Glomerular visceral epithelial cell (primary cell): ENCODE measurements around the gene RABAC1.
"Not testable (repeated sequence)": the region's sequence is repeated elsewhere in the genome, so short reads cannot be mapped to it uniquely, and the experiment has no call there.

Experiments used
- DNase-seq: peaks from one replicate; pipeline ENCODE4 v3.0.0-alpha.2; 2016; ENCODE audit errors: extremely low spot score

RABAC1 gene

GRCh38 chr19:41959056-41960053, at the start of gene RABAC1:
Gene RABAC1, minus strand, starts transcription at chr19:41959321. Its CDS starts 29 bp downstream, at chr19:41959292.
- DNase-seq, result peak; percentile 90

DNA sequence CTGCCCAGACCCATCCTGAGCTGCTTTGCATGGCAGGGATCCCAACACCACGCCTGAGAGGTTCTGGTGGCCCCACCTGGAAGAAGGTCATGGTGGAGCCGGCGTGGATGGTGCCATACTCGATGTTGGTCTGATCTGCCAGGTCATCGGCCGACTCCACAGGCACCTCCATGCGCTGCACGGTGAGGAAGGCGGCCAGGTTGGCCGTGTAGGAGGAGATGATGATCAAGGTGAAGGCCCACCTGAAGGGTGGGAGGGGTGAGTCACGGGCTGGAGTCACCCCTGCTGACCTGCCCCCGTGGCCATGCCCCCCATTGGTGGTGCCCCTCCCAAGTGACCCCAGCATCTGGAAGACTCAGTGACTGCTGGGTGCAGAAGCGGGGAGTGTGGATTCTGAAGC, 47.4 kb upstream of the RABAC1 start:
- DNase-seq, result no peak

DNA sequence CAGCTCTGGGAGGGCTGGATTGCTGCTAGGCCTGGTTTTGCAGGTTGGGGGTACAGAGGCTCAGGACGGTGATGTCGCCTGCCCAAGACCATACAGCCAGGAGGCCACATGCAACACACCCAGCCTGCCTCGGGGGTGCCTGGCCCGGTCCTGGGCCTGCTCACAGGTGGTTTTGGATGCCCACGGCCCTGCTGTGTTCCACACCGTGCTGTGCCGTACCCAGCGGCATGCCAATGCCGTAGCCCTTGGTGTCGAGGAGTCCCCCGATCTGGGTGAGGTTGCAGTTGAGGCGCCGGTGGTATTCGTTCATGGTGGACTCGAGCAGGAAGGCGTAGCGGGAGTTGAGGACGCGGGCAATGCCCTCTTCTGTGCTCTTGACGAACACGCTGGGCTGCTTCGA, 46.4 kb upstream of the RABAC1 start:
- no peak for DNase-seq

- no peak for DNase-seq
Observed at GRCh38 chr19:42003506-42004294, 44.6 kb upstream of the RABAC1 start.

DNA sequence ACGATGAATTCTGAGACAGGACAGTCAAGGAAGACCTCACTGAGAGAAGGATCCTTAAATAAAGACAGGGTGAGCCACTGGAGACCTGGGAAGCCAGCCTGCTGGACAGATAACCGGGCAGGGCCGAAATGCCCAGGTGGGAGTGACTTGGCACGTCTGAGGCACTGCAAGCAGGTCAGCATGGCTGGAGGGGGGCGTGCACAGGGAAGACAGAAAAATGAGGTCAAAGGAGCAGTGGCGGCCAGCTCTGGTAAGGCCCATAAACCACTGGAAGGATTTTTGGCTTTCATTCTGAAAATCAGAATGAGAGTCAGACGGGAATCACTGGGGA, 40.7 kb upstream of the RABAC1 start:
- DNase-seq, result no peak

DNA sequence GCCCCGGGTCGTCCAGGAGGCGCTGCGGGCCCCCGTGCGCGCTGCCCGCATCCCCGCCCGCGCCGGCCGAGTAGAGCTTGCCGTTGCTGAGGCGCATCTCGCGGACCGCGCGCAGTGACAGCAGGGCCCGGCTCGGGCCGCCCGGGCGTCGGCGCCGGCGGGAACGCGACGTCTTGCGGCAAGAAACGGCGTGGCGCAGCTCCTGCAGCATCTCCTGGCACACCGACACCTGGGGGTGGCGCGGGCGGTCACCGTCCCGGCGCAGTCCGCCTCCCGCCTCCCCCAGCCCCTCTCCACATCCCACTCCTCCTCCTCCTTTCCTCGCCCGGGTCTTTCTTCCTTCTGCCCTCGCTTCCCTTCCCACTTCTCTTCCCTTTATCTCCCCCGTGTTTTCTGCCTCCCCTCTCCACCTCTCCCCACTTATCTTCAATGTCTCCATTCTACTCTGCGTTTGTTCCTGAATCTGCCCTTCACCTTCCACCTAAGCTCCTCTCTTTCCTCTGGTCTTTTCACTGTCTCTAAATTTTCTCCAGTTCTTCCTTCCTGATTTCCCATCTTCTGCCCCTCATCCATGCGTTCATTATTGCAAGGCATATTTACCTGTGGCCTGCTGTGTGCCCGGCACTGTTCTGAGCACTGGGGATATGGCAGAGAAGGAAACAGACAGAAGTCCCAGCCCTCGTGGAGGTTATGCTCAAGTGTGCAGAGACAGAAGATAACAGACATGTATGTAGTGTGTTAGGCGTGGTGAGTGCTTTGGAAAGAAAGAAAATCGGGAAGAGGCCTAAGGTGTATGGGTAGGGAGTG, 40.2 kb upstream of the RABAC1 start:
- DNase-seq, result no peak

DNA sequence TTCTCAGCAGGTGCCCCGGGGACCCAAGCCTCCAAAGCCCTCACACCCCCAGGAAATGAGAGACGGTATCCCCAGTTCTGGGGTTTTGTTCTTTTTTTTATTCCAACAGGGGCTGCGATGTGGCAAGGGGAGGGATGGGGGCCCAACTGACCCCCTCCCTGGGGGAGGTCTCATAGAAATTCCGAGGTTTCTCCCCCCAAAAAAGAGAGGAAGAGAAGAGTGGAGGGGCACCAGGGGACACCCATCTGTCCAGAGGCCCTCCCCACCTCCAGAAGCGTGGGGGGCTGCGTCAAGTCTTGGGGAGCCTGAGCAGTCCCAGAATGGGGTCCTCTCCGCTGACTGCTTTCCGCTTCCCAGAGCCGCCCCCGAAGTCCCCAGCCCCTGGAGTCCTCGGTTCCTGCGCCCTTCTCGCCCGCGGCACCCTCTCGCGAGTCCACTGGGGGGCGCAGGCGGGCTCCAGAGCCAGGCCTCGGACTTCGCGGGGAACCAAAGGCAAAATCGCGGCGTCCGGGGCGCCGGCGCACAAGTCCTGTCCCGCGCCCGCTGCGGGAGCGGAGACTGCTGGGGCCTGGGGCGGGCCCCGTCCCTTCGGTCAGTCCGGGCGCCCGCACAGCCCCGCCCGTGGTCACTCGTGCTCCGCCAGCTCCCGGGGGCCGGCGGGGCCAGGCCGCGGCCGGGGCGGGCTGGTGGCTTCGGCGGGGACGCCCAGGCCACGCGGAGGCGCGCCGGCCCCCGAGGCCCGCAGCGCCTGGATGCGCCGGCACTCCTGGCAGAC, 39.3 kb upstream of the RABAC1 start:
- DNase-seq, result peak; percentile 12

DNA sequence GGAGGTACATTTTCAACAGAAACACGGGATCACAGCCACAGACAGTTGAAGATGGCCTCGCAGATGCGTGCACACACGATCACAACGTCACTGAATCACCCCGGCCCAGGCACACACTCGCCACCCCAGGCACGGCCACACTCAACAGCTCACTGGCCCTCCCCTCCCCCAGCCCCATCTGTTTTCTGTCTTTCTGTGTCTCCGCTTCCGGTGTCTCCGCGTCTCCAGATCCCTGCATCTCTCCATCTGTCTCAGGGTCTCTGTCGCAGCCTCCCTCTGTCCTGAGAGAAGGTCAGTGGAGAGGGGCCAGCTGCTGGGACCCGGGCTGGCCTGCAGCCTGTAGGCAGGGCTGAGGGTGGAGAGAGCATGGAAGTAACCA, 38.7 kb upstream of the RABAC1 start:
- DNase-seq, result no peak

- DNase-seq, result peak; percentile 26
Observed at GRCh38 chr19:41997121-41997850, 38.2 kb upstream of the RABAC1 start.

DNA sequence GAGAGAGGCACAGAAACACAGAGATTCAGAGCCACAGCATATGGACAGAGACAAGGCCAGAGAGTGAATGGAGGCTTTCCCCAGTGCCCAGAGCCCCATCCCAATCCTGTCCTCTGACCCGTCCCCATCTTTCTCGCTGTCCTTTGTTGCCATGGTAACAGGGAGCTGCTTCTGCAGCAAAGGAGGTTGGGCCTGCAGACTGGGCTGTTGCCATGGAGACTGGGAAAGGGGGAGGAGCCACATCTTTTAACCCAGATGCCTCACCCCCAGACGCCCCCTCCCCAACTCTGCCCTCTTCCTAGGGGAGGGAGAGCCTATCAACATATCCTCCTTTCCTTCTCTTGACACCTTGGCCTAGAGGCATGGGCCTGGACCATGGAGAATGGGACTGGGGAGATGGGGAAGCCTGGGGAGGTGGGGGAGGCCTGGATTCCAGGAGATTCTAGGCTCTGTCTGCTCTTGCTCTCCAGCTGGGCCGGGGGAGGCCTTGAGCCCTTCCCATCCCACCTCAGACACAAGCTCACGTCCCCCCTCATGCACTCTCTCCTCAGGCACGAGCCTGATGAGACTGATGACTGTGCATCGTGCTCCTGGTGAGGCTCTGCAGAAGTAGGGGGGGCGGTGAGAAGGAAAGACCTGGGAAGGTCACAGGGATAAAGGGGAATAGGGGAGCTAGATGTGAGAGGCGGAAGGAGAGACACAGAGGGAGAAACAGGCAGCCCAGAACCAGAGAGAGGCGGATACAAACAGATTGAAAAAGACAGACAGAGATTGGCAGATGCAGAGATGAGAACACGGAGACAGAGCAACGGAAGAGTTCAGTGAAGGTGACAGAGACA, 37.1 kb upstream of the RABAC1 start:
- no peak for DNase-seq

GRCh38 chr19:41994994-41995958, 36.2 kb upstream of the RABAC1 start:
- DNase-seq, result no peak

- DNase-seq, result no peak
Observed at GRCh38 chr19:41994521-41994971, 35.4 kb upstream of the RABAC1 start.

DNA sequence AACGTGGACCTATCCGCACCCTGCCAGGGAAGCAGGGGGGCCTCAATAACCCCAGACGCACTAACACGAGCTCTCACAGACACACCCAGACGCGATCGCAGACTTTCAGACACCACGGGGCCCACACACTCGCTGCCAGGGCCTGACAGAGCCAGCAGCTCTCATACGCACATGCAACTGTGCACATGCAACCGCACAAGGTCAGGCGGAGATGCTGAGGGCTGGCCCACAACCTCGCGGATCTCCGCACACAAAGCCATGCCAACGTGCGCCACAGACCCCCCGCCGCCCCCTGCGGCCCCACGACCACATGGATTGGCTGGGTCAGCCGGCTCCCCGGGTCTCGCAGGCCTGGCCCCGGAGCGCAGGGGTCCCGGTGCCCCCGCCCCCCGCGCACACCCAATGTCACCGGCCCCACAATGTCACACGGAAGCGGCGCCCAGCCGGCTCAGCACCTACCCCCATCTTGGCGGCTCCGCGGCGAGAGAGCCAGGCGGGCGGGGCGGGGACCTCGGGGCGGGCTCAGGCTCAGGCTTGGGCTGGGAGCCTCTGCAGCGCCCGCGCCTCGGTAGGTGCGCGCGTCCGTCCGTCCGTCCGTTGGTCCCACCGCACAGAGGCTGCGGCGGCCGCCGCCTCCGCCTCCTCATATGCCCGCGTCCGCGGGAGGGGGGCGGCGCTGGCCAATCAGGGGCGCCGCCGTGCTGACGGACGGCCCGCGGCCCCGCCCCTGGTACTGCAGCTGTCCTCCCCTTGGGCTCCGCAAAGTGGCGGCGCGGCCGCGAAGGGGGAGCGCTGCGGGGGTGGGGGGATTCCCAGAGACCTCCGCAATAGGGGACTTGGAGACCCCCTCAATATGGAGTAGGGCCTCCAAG, 34.7 kb upstream of the RABAC1 start, which contains the start of gene ATP1A3:
Gene ATP1A3 (minus strand): TSS at position 619 of the 872 bp plus-strand sequence. CDS start 154 bp downstream, at position 465.
- peak; percentile 43 for DNase-seq

GRCh38 chr19:41991925-41992569, 32.9 kb upstream of the RABAC1 start:
- not testable (repeated sequence) for DNase-seq

DNA sequence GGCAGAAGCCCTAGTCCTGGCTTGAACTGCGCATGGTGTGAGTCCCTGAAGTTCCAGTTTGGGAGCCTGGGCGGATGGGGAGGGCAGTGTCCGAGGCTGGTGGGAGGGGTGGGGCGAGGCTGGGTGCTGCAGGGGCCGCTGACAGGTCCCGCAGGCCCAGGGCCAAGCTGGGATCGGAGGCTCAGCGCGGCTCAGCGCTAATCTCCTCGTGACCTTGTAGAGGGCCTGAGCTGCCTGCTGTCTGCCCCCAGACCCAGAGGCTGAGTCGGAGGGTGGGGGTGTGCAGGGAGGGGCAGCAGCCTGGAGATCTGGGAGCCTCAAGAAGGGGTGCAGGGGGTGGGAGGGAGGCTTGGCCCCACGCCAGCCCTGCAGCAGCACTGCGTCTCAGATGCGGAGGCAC, 31.9 kb upstream of the RABAC1 start:
- DNase-seq, result no peak

DNA sequence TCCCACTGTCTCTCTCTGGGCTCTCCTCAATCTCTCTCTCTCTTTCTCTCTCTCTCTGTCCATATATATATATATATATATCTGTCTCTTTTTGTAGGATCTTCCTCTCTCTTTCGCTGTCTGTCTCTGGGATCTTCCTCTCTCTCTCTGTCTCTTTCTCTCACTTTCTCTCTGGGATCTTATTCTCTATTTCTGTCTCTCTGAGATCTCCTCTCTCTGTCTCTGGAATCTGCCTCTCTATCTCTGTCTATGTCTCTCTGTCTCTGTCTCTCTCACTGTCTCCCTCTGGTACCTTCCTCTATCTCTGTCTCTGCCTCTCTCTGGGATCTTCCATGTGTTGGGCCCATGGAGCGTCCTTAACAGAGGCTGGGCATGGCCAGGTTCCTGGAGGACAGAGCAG, 31.5 kb upstream of the RABAC1 start:
- DNase-seq, result no peak

GRCh38 chr19:41990028-41990427, 30.9 kb upstream of the RABAC1 start:
- no peak for DNase-seq
